Measurements from ENCODE around the gene ECT2L. TPM values are rescaled to one million over a fixed set of nuclear protein-coding genes. Genes with fewer than 3 reads are reported as not detected.

ECT2L gene
- total and polyA plus RNA-seq, 2 donors (not counting 1 experiment from before 2014, with no cell fraction given): 0.17 TPM; not detected in 1

- H3K79me2 ChIP-seq (ENCODE audit: control insufficient read depth, insufficient read depth, low read length): peaks cover 1% of the 10 kb centered on the region
Observed at GRCh38 chr6:138948004-138948403, 152.1 kb downstream of the ECT2L start.

DNA sequence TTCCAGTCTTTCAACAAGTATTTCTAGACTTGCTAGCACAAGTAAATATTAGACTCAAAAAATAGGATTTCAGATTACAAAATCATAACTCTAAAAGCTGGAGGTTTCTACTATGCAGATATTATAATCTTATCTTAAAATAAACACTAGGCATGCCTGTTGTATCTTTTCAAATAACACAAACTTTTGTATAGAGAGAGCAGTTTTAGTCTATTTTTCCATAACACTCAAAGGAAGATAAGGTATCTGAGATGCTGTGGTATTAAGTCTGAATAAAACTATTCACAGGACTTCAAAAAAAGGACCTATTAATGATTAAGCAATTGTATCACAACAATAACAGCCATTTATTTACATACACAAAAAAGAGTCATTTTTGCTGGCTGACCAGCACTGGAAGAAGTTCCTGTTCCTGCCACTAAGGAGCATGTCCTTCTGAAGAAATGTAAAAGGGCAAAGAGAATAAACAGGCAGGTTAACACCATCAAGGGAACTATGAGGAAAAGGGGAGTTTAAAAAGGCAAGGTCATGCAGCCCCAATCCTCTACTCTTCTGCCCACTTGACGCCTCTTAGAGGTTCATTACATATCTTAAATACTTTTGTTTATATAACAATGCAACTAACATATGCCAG lies 152.8 kb downstream of the ECT2L start:
- no peak for TF ChIP-seq EZH2 (IDR thresholded peaks at IDR 0.05; ENCODE audit: low read length, missing control alignments)
- TF ChIP-seq, protein P1, sequence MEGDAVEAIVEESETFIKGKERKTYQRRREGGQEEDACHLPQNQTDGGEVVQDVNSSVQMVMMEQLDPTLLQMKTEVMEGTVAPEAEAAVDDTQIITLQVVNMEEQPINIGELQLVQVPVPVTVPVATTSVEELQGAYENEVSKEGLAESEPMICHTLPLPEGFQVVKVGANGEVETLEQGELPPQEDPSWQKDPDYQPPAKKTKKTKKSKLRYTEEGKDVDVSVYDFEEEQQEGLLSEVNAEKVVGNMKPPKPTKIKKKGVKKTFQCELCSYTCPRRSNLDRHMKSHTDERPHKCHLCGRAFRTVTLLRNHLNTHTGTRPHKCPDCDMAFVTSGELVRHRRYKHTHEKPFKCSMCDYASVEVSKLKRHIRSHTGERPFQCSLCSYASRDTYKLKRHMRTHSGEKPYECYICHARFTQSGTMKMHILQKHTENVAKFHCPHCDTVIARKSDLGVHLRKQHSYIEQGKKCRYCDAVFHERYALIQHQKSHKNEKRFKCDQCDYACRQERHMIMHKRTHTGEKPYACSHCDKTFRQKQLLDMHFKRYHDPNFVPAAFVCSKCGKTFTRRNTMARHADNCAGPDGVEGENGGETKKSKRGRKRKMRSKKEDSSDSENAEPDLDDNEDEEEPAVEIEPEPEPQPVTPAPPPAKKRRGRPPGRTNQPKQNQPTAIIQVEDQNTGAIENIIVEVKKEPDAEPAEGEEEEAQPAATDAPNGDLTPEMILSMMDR (conservative IDR thresholded peaks at IDR 0.05 in 1 of 2, IDR thresholded peaks at IDR 0.05 in 1 of 2; ENCODE audit: low read depth in 1 of 2, low read length in 2 of 2): peak in 1 of 2 donors; percentile 6
- Histone ChIP-seq H3K9ac (ENCODE audit: insufficient read depth, low read length) (no peak overlapping the region), H2AFZ (ENCODE audit: low read length) (no peak overlapping the region), H4K20me1 (ENCODE audit: control insufficient read depth, extremely low read depth, insufficient read depth, low read length) (no peaks in the 10 kb centered on the region), H3K79me2 (ENCODE audit: control insufficient read depth, insufficient read depth, low read length) (peaks cover 3% of the 10 kb centered on the region), H3K4me1 (ENCODE audit: control insufficient read depth, extremely low read depth, insufficient read depth, low read length) (peaks cover 2% of the 10 kb centered on the region), H3K36me3 (ENCODE audit: control insufficient read depth, insufficient read depth, low read length) (peaks cover 2% of the 10 kb centered on the region), H3K4me2 (ENCODE audit: extremely low read depth, insufficient read depth, low read length) (no peak overlapping the region), H3K27me3 (ENCODE audit: control insufficient read depth, insufficient read depth, low read length) (no peaks in the 10 kb centered on the region), H3K27ac (ENCODE audit: insufficient read depth, low read length) (no peak overlapping the region), H3K9me3 (ENCODE audit: control insufficient read depth, insufficient read depth, low read depth, low read length) (no peaks in the 10 kb centered on the region), H3K4me3 (replicated peaks in 1 of 4; ENCODE audit: control extremely low read depth in 1 of 4, insufficient read depth in 1 of 4, low read depth in 3 of 4, low read length in 4 of 4) (no peak overlapping the region)
- no peak for DNase-seq (ENCODE audit: low read depth in 2 of 2)

More at GRCh38 chr6:138948004-138948403, 152.1 kb downstream of the ECT2L start:
- H4K20me1 ChIP-seq (ENCODE audit: control insufficient read depth, extremely low read depth, insufficient read depth, low read length): no peaks in the 10 kb centered on the region
- peaks cover 2% of the 10 kb centered on the region for H3K4me1 ChIP-seq (ENCODE audit: control insufficient read depth, extremely low read depth, insufficient read depth, low read length)
- H3K9ac ChIP-seq (ENCODE audit: insufficient read depth, low read length): no peak overlapping the region
- H3K36me3 ChIP-seq (ENCODE audit: control insufficient read depth, insufficient read depth, low read length): peaks cover 2% of the 10 kb centered on the region
- no peak overlapping the region for H3K27ac ChIP-seq (ENCODE audit: insufficient read depth, low read length)
- H3K4me2 ChIP-seq (ENCODE audit: extremely low read depth, insufficient read depth, low read length): no peak overlapping the region
- DNase-seq (ENCODE audit: low read depth in 2 of 2): no peak
- no peak overlapping the region for H2AFZ ChIP-seq (ENCODE audit: low read length)
- no peak overlapping the region for H3K4me3 ChIP-seq (replicated peaks in 1 of 4; ENCODE audit: control extremely low read depth in 1 of 4, insufficient read depth in 1 of 4, low read depth in 3 of 4, low read length in 4 of 4)
- no peaks in the 10 kb centered on the region for H3K9me3 ChIP-seq (ENCODE audit: control insufficient read depth, insufficient read depth, low read depth, low read length)
- TF ChIP-seq, protein P1 (conservative IDR thresholded peaks at IDR 0.05 in 1 of 2, IDR thresholded peaks at IDR 0.05 in 1 of 2; ENCODE audit: low read depth in 1 of 2, low read length in 2 of 2): no peak
- TF ChIP-seq EZH2 (IDR thresholded peaks at IDR 0.05; ENCODE audit: low read length, missing control alignments): no peak
- H3K27me3 ChIP-seq (ENCODE audit: control insufficient read depth, insufficient read depth, low read length): no peaks in the 10 kb centered on the region

GRCh38 chr6:138953451-138953850 lies 157.6 kb downstream of the ECT2L start:
- Histone ChIP-seq H3K9ac (ENCODE audit: insufficient read depth, low read length) (no peak overlapping the region), H3K36me3 (ENCODE audit: control insufficient read depth, insufficient read depth, low read length) (no peaks in the 10 kb centered on the region), H3K79me2 (ENCODE audit: control insufficient read depth, insufficient read depth, low read length) (peaks cover 13% of the 10 kb centered on the region), H3K4me2 (ENCODE audit: extremely low read depth, insufficient read depth, low read length) (no peak overlapping the region), H3K4me3 (replicated peaks in 1 of 4; ENCODE audit: control extremely low read depth in 1 of 4, insufficient read depth in 1 of 4, low read depth in 3 of 4, low read length in 4 of 4) (no peak overlapping the region), H2AFZ (ENCODE audit: low read length) (no peak overlapping the region), H3K4me1 (ENCODE audit: control insufficient read depth, extremely low read depth, insufficient read depth, low read length) (peaks cover 2% of the 10 kb centered on the region), H4K20me1 (ENCODE audit: control insufficient read depth, extremely low read depth, insufficient read depth, low read length) (no peaks in the 10 kb centered on the region), H3K27ac (ENCODE audit: insufficient read depth, low read length) (no peak overlapping the region), H3K9me3 (ENCODE audit: control insufficient read depth, insufficient read depth, low read depth, low read length) (no peaks in the 10 kb centered on the region), H3K27me3 (ENCODE audit: control insufficient read depth, insufficient read depth, low read length) (no peaks in the 10 kb centered on the region)
- TF ChIP-seq, protein P1 (conservative IDR thresholded peaks at IDR 0.05 in 1 of 2, IDR thresholded peaks at IDR 0.05 in 1 of 2; ENCODE audit: low read depth in 1 of 2, low read length in 2 of 2): no peak
- no peak for TF ChIP-seq EZH2 (IDR thresholded peaks at IDR 0.05; ENCODE audit: low read length, missing control alignments)
- peak in 1 of 2 donors; percentile 56 for DNase-seq (ENCODE audit: low read depth in 2 of 2)

Other genes with a start within 250 kb of the ECT2L start
- gene CCDC28A, start 22.3 kb upstream of the ECT2L start, total RNA-seq: 20.3 and 22.0 TPM in 2 replicates
- 12.8 and 15.2 TPM in 2 replicates for gene CCDC28A, start 22.3 kb upstream of the ECT2L start, polyA plus RNA-seq
- 21.3 and 28.2 TPM in 2 replicates for gene REPS1, start 192.2 kb downstream of the ECT2L start, total RNA-seq
- gene REPS1, start 192.2 kb downstream of the ECT2L start, polyA plus RNA-seq: 27.8 and 33.1 TPM in 2 replicates
- gene ABRACL, start 232.7 kb downstream of the ECT2L start, total RNA-seq: 19.7 and 29.8 TPM in 2 replicates
- gene ABRACL, start 232.7 kb downstream of the ECT2L start, polyA plus RNA-seq: 49.8 and 58.8 TPM in 2 replicates